ENCODE data around the gene BTN2A1.

- TF ChIP-seq EP300 (IDR thresholded peaks at IDR 0.05), result no peak
- TF ChIP-seq, protein P1, sequence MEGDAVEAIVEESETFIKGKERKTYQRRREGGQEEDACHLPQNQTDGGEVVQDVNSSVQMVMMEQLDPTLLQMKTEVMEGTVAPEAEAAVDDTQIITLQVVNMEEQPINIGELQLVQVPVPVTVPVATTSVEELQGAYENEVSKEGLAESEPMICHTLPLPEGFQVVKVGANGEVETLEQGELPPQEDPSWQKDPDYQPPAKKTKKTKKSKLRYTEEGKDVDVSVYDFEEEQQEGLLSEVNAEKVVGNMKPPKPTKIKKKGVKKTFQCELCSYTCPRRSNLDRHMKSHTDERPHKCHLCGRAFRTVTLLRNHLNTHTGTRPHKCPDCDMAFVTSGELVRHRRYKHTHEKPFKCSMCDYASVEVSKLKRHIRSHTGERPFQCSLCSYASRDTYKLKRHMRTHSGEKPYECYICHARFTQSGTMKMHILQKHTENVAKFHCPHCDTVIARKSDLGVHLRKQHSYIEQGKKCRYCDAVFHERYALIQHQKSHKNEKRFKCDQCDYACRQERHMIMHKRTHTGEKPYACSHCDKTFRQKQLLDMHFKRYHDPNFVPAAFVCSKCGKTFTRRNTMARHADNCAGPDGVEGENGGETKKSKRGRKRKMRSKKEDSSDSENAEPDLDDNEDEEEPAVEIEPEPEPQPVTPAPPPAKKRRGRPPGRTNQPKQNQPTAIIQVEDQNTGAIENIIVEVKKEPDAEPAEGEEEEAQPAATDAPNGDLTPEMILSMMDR (IDR thresholded peaks at IDR 0.05), result no peak
Measured at GRCh38 chr6:26415036-26415614, 42.6 kb upstream of the BTN2A1 start.

Data from tibial nerve (tissue), 4 donors.